Neural progenitor cell (in vitro differentiated cells): ENCODE data around the gene SMARCA4.
"Not testable (repeated sequence)": the region's sequence is repeated elsewhere in the genome, so short reads cannot be mapped to it uniquely, and the experiment has no call there.

Source experiments
- EZH2 ChIP-seq: fragments of 200-600 bp; sonication (generic); IDR thresholded peaks from 2 replicates; pipeline ENCODE4 v1.6.1; 2017; ENCODE audit warnings: antibody characterized with exemption, mild to moderate bottlenecking, moderate library complexity
- EZH2phosphoT487 ChIP-seq: fragments of 200-600 bp; sonication (generic); IDR thresholded peaks from 2 replicates; pipeline ENCODE4 v1.6.1; 2017; ENCODE audit warnings: antibody characterized with exemption
- TF ChIP-seq, protein P1 (sequence below): fragments of 200-600 bp; sonication (generic); IDR thresholded peaks from 2 replicates; pipeline ENCODE4 v1.5.1; 2017; ENCODE audit warnings: antibody characterized with exemption, mild to moderate bottlenecking

DNA sequence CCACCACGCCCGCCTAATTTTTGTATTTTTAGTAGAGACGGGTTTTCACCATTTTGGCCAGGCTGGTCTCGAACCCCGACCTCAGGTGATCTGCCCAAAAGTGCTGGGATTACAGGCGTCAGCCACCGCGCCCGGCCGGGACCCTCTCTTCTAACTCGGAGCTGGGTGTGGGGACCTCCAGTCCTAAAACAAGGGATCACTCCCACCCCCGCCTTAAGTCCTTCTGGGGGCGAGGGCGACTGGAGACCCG, 129.1 kb downstream of the SMARCA4 start:
- TF ChIP-seq, protein P1, sequence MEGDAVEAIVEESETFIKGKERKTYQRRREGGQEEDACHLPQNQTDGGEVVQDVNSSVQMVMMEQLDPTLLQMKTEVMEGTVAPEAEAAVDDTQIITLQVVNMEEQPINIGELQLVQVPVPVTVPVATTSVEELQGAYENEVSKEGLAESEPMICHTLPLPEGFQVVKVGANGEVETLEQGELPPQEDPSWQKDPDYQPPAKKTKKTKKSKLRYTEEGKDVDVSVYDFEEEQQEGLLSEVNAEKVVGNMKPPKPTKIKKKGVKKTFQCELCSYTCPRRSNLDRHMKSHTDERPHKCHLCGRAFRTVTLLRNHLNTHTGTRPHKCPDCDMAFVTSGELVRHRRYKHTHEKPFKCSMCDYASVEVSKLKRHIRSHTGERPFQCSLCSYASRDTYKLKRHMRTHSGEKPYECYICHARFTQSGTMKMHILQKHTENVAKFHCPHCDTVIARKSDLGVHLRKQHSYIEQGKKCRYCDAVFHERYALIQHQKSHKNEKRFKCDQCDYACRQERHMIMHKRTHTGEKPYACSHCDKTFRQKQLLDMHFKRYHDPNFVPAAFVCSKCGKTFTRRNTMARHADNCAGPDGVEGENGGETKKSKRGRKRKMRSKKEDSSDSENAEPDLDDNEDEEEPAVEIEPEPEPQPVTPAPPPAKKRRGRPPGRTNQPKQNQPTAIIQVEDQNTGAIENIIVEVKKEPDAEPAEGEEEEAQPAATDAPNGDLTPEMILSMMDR = not testable (repeated sequence)
- not testable (repeated sequence) for TF ChIP-seq EZH2, EZH2phosphoT487
